ENCODE results near the gene ITGB4. TPM values are rescaled to one million over a fixed set of nuclear protein-coding genes. Genes with fewer than 3 reads are reported as not detected.

ITGB4 gene
- total and polyA plus RNA-seq, 2 experiments from 2014 or later: 6.1 to 9.7 TPM

DNA sequence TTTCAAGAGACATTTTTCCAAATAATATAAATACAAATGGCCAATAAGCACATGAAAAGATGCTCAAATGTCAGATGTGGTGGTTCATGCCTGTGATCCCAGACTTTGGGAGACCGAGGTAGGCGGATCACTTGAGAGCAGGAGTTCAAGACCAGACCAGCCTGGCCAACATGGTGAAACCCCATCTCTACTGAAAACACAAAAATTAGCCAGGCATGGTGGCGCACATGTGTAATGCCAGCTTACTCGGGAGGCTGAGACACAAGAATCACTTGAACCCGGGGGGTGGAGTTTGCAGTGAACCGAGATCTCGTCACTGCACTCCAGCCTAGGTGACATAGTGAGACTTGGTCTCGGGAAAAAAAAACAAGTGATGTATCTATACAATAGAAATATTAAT, 46.6 kb downstream of the ITGB4 start:
- H2AFZ ChIP-seq: no peak overlapping the region
- H3K27me3 Mint-ChIP-seq (ENCODE audit: insufficient read depth, low read depth, poor library complexity): peaks cover 15% of the 10 kb centered on the region
- H3K27me3 ChIP-seq (ENCODE audit: insufficient read depth): no peaks in the 10 kb centered on the region
- TF ChIP-seq REST (IDR thresholded peaks at IDR 0.05; ENCODE audit: unreplicated experiment) (no peak), NANOG (IDR thresholded peaks at IDR 0.05; ENCODE audit: borderline replicate concordance) (no peak), ZNF114 (CRISPR knock-in tag; IDR thresholded peaks at IDR 0.05) (no peak), POLR2AphosphoS5 (IDR thresholded peaks at IDR 0.05; ENCODE audit: low read depth) (no peak), JUNB (IDR thresholded peaks at IDR 0.05; ENCODE audit: unreplicated experiment) (no peak), ETS1 (IDR thresholded peaks at IDR 0.05) (no peak), STAT1 (IDR thresholded peaks at IDR 0.05; ENCODE audit: unreplicated experiment) (no peak), CREB1 (CRISPR knock-in tag; IDR thresholded peaks at IDR 0.05; ENCODE audit: low read depth) (no peak), EZH2phosphoT487 (IDR thresholded peaks at IDR 0.05; ENCODE audit: unreplicated experiment) (no peak)
- TF ChIP-seq, protein P1, sequence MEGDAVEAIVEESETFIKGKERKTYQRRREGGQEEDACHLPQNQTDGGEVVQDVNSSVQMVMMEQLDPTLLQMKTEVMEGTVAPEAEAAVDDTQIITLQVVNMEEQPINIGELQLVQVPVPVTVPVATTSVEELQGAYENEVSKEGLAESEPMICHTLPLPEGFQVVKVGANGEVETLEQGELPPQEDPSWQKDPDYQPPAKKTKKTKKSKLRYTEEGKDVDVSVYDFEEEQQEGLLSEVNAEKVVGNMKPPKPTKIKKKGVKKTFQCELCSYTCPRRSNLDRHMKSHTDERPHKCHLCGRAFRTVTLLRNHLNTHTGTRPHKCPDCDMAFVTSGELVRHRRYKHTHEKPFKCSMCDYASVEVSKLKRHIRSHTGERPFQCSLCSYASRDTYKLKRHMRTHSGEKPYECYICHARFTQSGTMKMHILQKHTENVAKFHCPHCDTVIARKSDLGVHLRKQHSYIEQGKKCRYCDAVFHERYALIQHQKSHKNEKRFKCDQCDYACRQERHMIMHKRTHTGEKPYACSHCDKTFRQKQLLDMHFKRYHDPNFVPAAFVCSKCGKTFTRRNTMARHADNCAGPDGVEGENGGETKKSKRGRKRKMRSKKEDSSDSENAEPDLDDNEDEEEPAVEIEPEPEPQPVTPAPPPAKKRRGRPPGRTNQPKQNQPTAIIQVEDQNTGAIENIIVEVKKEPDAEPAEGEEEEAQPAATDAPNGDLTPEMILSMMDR (conservative IDR thresholded peaks at IDR 0.05; ENCODE audit: low read depth in 2 of 2): no peak
- no peaks in the 10 kb centered on the region for H3K36me3 Mint-ChIP-seq (ENCODE audit: low read depth)
- peaks cover 4% of the 10 kb centered on the region for H3F3A ChIP-seq (replicated peaks; ENCODE audit: low read depth)
- H3K79me2 ChIP-seq (replicated peaks; ENCODE audit: insufficient read depth): no peaks in the 10 kb centered on the region
- peaks cover 16% of the 10 kb centered on the region for H3K4me1 Mint-ChIP-seq
- H3K4me2 ChIP-seq: no peak overlapping the region
- ATAC-seq (no peak), DNase-seq (ENCODE audit: low spot score) (no peak)
- H3K4me3 Mint-ChIP-seq: no peak overlapping the region
- no peaks in the 10 kb centered on the region for H3K9me3 Mint-ChIP-seq
- H3K4me3 ChIP-seq: no peak overlapping the region
- H4K20me1 ChIP-seq (replicated peaks; ENCODE audit: insufficient read depth): 0 out of 2 replicates have a peak, but pooled peaks cover 3% of the 10 kb centered on the region
- H3K27ac ChIP-seq (ENCODE audit: low read depth): no peak overlapping the region
- H3K36me3 ChIP-seq (ENCODE audit: insufficient read depth): no peaks in the 10 kb centered on the region
- no peak overlapping the region for H3K27ac Mint-ChIP-seq
- peaks cover 3% of the 10 kb centered on the region; the same call in 1 of the 2 replicates for H3K4me1 ChIP-seq (ENCODE audit: insufficient read depth)
- no peaks in the 10 kb centered on the region for H3K9me2 ChIP-seq (ENCODE audit: insufficient read depth)

All from GM23338 (cell line).